ENCODE data around the gene SPATA31C1.
"Not testable (repeated sequence)": the region's sequence is repeated elsewhere in the genome, so short reads cannot be mapped to it uniquely, and the experiment has no call there.

SPATA31C1 gene

GRCh38 chr9:87887661-87888480 lies 29.9 kb upstream of the SPATA31C1 start:
- no peak for DNase-seq

- DNase-seq = no peak
Observed at GRCh38 chr9:87888501-87888900, 29.3 kb upstream of the SPATA31C1 start.

DNA sequence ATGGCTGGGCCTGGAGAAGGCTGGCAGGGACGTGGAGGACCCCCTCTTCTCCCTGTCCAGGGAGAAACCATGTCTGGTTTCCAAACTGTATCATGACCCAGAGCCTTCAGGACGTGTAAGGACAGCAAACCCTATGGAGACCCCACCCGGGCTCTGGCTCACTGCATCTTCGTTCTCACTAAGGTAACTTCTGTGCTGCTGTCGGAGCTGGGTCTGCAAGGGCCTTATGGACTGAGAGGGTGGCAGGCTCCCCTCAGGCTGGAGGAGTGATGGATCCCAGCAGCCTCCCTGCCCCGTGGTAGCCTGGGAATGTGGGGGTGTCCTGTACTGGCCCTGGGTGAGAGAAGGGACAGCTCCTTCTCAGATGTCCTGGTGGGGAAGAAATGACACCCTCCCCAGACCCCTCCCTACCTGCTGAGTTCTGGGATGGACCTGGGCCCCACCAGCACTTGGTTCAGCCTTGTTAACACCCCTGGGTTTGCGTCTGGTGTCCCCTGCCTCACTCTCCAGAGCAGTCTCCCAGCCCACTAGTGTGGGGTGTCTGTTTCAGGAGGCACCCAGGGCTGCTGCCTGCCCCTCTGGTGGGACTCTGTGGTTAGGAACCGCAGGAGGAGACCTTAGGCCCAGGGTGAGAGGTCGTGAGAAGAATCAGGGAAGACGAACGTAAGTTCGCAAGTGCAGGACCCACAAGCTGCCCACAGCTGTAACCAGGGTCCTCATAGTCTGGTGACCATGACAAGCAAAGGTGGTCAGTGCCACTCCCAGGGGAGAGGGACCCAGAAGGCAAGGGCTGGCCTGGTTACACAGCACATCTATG lies 28.5 kb upstream of the SPATA31C1 start:
- DNase-seq = no peak

DNA sequence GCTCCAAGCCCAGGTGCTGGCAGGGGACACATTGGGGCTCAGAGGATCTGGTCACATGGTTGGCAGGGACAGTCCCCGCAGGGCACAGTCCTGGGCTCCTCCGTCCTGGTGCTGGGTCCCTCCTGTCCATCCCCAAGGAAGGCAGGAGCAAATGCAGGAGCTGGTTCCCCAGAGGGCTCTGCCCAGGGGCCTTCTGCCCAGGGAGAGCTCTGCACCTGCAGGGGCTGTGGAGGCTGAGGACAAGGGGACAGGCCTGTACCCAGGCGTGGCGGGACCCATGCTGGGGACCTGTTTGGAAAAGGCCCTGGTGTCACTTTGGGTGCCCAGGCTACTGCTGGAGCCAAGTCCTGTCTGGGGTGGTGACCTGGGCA lies 27.9 kb upstream of the SPATA31C1 start:
- DNase-seq = no peak

GRCh38 chr9:87890837-87891236 lies 26.9 kb upstream of the SPATA31C1 start:
- DNase-seq = no peak

GRCh38 chr9:87891754-87892153 lies 26.0 kb upstream of the SPATA31C1 start:
- DNase-seq = no peak

DNA sequence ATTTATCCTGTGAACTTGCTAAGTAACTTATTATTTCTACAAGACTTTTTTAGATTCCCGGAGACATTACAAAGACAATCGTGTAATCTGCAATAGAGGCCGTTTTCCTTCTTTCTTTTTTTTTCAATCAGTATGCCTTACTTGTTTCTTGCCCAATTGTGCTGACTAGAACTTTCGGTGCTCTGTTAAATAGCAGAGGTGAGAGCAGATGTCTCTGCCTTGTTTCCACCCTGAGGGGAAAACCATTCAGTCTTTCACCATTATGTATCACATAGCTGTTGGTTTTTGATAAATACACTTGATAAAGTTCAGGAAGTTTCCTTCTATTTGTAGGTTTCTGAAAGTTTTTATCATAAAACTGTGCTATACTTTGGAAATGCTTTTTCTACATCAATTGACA lies 24.8 kb upstream of the SPATA31C1 start:
- DNase-seq = no peak

DNA sequence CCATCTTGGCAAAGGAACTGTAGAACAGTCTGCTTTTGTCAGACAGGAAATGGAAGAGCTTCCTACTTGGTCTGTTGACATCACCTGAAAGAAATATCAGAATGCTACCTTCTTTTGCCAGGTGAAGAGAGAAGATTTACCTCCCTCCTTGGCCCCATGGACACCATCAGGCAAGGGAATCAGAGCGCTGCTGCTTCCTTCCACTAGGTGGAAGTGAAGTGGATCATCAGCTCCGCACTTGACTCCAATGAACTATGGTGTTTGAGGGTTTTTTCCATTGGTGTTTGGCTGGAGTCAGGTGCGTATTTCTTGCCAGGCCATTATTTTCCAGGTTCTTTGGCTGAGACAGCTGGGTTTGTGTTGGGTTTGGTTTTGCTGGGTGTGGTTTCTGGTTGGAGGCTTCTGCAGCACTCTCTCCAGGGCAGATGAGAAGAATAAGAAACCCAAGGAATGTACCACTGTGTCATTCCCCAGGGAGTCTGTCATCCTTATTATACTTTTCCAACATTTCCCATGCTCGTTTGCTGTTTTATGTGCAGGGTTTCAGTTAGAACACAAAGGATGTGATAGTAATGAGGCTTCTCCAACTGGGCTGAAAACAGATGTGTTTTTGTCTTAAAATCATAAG lies 22.6 kb upstream of the SPATA31C1 start:
- DNase-seq = no peak

DNA sequence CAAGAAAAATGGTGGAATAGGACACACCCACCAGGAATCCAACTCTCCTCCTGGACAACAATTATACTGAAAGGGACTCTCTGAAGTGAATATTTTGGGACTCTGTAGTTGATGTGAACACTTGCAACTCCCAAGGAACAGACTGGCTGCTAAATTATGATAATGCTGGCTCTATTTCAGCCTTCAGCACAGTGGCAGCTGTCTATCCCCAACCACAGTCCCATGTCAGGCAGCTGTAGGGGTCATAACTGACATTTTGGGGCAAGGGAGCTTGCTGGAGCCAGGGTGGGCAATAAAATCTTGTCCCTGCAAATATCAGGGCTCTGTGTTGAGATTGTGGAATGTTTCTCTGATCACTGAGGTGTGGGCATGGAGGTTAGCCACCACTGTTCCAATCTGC lies 20.9 kb upstream of the SPATA31C1 start:
- no peak for DNase-seq

DNA sequence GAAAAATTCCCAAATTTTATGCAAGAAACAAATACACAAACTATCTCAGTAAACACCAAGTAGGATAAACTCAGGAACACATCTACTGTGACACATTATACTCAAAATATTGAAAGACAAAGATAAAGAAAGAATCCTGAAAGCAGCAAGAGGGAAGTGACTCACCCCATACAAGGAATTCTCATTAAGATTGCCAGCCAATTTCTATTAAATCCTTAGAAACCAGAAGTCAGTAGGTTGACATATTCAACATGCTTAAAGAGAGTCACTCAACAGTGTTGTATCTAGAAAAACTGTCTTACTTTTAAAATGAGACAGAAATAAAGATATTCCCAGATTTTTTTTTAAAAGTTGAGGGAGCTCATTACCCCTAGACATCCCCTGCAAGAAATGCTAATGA lies 19.6 kb upstream of the SPATA31C1 start:
- no peak for DNase-seq

GRCh38 chr9:87902371-87902770 lies 15.4 kb upstream of the SPATA31C1 start:
- not testable (repeated sequence) for DNase-seq

DNA sequence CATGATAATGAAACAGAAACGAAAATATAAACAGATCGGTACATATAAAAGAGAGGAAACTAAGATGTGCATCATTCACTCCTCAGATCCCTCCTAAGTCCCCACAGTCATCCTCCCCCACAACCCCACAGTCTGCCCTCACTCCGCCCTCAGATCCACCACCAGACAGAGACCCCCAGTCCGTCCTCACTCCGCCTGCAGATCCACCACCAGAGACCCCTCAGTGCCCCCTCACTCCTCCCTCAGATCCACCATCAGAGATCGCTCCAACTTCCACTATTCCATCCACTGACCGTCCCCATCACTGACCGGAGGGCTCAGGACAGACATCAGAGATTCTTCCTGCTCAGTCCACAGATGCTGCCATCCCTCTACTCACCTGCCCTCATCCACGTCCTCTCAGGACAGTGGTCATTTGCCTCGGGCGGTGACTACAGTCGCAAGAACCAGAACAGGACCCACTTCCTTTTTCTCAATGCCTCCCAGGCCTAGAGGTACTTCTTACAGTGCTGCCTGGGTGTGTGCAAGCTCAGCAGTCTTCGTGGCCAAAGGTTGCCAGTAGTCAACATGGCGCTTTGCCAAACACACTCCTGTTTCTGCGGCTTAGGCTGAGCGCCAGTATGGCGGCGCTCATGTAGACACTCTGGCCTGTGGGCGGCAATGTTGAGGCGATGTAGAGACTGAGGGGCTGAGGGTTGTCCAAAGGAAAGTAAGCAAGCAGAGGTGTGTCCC lies 8.3 kb upstream of the SPATA31C1 start:
- no peak for DNase-seq

- DNase-seq = no peak
Observed at GRCh38 chr9:87910821-87911220, 6.9 kb upstream of the SPATA31C1 start.

GRCh38 chr9:87919013-87919412 lies 1.3 kb downstream of the SPATA31C1 start:
- not testable (repeated sequence) for DNase-seq

GRCh38 chr9:87921561-87921960 lies 3.8 kb downstream of the SPATA31C1 start:
- not testable (repeated sequence) for DNase-seq

- not testable (repeated sequence) for DNase-seq
Observed at GRCh38 chr9:87923012-87923411, 5.2 kb downstream of the SPATA31C1 start.

DNA sequence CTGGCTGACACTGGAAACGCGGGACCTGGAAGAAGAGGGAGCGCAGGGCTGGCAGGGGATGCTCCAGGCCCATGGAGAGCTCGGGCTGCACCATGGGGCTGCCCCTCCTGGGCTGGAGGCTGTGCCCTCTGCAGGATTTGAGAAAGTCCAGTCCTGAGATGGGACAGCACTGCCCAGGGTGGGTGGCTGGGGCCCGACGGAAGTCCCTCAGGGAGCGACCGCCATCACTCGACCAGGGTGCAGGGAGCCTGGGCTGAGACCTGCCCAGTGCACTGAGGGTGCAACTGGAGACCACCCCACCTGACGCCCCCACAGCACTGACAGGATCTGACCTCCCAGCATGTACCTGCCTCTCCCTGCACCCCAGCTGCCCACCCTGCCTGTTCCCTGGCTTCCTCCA lies 7.1 kb downstream of the SPATA31C1 start:
- DNase-seq = not testable (repeated sequence)

- DNase-seq = not testable (repeated sequence)
Observed at GRCh38 chr9:87929152-87929551, 11.4 kb downstream of the SPATA31C1 start.

DNA sequence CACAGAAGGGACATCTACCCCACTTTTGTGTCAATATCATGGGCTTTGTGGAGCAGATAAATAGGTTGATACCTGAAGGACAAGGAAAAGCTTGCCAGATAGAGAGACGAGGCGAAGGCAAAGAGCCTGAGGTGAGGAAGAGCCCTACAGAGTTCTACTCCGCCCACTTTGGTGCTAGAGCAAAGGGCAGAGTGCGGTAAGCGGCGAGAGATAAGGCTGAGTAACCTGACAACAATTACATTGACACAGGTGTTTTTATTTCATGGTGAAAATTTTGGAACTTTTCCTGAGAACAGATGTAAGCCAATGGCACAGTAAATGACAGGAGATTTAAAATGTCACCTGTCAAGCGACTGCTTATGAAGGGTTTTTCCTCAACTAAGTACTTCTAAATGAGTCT lies 16.7 kb downstream of the SPATA31C1 start:
- not testable (repeated sequence) for DNase-seq

- not testable (repeated sequence) for DNase-seq
Observed at GRCh38 chr9:87937352-87937751, 19.6 kb downstream of the SPATA31C1 start.

DNA sequence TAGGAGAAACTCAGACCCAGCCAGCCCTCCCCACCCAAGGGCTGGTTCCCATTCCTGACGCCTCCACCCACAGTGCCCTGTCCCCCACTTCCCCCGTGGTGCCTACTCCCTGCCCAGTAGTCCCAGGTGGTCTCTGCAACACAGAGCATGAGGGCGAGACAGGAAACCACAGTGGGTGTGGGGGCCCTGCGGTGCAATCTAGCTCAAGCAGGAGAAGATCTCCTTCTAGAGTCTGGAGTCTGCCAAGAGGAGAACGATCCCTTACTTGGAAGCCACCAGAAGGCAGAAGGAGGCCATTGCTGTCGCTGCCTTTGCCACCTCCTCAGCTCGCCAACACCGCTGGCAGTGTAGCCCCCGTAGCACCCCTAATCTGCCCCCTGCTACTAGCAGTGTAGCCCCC lies 20.2 kb downstream of the SPATA31C1 start:
- DNase-seq = not testable (repeated sequence)

DNA sequence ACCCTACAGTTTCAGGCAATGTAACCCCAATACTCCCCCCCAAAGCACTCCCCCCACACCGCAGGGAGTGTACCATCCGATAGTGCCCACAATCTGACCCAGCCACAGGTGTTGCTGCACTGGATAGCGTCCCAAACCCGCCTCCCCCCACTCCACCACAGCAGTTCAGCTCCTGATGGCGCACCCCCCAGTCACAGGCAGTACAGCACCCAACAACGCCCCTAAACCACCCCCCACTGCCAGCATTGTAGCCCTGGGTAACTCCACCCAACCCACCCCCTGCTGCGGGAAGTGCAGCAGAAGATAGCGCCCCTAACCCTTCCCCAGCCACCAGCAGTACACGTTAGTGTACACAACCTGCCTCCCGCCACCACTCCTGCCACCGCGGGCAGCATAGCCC lies 20.6 kb downstream of the SPATA31C1 start:
- DNase-seq = not testable (repeated sequence)

DNA sequence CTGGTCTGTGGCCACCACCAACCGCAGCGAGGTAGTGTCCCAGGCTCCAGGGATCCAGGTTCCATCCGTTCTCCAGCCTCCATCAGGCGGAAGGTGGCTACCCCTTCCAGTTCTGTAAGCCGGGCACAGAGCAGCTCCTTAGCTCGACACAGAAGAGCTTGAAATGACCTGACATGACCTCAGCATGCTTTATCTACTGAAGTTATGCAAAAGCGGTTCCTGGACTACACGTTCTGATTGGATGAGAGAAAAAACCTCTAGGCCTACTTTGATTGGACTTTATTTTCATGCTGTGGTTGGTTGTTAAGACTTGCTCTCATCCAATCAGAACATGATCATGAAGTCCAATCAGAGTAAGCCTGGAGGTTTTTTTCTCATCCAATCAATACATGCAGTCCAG lies 21.3 kb downstream of the SPATA31C1 start:
- not testable (repeated sequence) for DNase-seq

Data from SHP77 treated with DMSO at 0.1 percent for 48 hours (cell line).